Measurements from ENCODE around the gene SEMA7A. TPM values are rescaled to one million over a fixed set of nuclear protein-coding genes. Genes with fewer than 3 reads are reported as not detected.

SEMA7A gene
- total RNA-seq, 4 donors from 2014 or later = 0.20 to 5.6 (median 3.1) TPM

DNA sequence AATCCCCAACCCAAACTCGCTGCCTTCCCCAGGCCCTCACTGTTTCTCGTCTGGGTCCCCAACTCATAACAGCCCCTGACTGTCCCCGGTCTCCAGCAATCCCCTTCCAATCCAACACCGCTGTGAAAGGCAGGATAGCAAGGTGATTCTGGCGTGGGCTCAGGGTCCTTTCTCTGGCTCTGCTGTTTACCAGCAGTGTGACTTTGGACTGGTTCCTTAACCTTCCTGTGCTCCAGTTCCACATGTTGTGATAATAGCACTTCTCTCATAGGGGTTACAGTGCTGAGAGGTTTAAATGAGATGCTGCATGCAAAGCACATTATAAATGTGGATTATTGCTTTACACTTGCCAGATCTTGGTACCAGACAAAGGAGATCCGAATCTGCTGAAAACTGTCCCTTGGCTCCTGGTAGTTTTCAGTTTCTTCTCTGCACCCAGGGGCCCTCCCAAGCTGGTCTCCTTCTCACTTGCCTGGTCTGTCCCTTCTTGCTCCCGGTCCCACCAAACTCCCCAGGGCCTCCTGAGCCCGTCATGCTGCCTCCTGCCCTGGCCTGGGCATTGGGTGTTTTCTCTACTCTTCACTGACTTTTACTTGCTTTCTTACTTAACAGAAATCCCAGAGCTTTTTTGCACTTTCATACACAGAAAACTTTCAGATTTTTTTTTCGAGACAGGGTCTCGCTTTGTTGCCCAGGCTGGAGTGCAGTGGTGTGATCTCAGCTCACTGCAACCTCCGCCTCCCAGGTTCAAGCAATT lies 39.5 kb downstream of the SEMA7A start:
- in situ Hi-C loops (cut with MboI; ENCODE audit: low pct_ligation_motif_present in 1 of 4, low pct_unique_long_range_greater_than_20kb in 1 of 4, low sequenced_read_pairs in 3 of 4) = loop anchor here in 2 of 4 donors (25.0 kb wide), 1 partner anchor 368 kb away; no protein-coding TSS in a partner anchor
- Histone ChIP-seq H3K27ac (no peak overlapping the region), H3K9me3 (no peaks in the 10 kb centered on the region), H3K27me3 (no peaks in the 10 kb centered on the region), H3K4me3 (no peak overlapping the region), H3K4me1 (no peaks in the 10 kb centered on the region), H3K36me3 (no peaks in the 10 kb centered on the region)
- WGBS, 2 donors (ENCODE audit: low coverage in 1 of 2) = 69 to 82% methylated on average over 4 to 11 of the region's 11 CpGs
- TF ChIP-seq POLR2AphosphoS5 (IDR thresholded peaks at IDR 0.05) (no peak), POLR2A (IDR thresholded peaks at IDR 0.05) (no peak), EP300 (IDR thresholded peaks at IDR 0.05; ENCODE audit: low read depth) (no peak)
- TF ChIP-seq, protein P1, sequence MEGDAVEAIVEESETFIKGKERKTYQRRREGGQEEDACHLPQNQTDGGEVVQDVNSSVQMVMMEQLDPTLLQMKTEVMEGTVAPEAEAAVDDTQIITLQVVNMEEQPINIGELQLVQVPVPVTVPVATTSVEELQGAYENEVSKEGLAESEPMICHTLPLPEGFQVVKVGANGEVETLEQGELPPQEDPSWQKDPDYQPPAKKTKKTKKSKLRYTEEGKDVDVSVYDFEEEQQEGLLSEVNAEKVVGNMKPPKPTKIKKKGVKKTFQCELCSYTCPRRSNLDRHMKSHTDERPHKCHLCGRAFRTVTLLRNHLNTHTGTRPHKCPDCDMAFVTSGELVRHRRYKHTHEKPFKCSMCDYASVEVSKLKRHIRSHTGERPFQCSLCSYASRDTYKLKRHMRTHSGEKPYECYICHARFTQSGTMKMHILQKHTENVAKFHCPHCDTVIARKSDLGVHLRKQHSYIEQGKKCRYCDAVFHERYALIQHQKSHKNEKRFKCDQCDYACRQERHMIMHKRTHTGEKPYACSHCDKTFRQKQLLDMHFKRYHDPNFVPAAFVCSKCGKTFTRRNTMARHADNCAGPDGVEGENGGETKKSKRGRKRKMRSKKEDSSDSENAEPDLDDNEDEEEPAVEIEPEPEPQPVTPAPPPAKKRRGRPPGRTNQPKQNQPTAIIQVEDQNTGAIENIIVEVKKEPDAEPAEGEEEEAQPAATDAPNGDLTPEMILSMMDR (IDR thresholded peaks at IDR 0.05) = no peak
- intact Hi-C loops (cut with DNase I; ENCODE audit: low total_unique reads) = no loop called here
- DNase-seq = no peak

DNA sequence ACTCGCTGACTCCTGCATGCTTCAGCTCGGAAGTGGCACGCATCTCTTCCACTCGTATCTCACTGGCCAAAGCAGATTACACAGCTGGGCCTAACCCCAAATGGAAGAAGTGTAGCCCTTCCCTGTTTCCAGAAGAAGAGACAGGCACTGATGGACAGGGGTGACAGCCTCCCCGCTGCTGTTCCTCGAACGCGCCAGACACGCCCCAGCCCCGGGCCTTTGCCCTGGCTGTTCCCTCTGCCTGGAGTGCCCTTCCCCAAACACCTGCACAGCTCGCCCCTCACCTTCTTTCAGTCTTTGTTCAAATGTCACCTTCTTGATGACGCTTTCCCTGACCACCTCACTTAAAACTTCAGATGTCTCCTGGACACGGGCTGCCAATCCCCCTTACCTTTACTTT lies 40.3 kb downstream of the SEMA7A start:
- in situ Hi-C loops (cut with MboI; ENCODE audit: low pct_ligation_motif_present in 1 of 4, low pct_unique_long_range_greater_than_20kb in 1 of 4, low sequenced_read_pairs in 3 of 4) (loop anchor here in 2 of 4 donors (25.0 kb wide), 1 partner anchor 369 kb away; no protein-coding TSS in a partner anchor), intact Hi-C loops (cut with DNase I; ENCODE audit: low total_unique reads) (no loop called here)
- no peaks in the 10 kb centered on the region for H3K27me3 ChIP-seq
- H3K27ac ChIP-seq = no peak overlapping the region
- H3K4me3 ChIP-seq = no peak overlapping the region
- H3K36me3 ChIP-seq = no peaks in the 10 kb centered on the region
- no peak for TF ChIP-seq POLR2A (IDR thresholded peaks at IDR 0.05)
- no peak for TF ChIP-seq POLR2AphosphoS5 (IDR thresholded peaks at IDR 0.05)
- TF ChIP-seq EP300 (IDR thresholded peaks at IDR 0.05; ENCODE audit: low read depth) = no peak
- TF ChIP-seq, protein P1 (IDR thresholded peaks at IDR 0.05) = no peak
- no peaks in the 10 kb centered on the region for H3K4me1 ChIP-seq
- WGBS, 2 donors (ENCODE audit: low coverage in 1 of 2) = 71 to 85% methylated on average over 3 to 13 of the region's 13 CpGs
- H3K9me3 ChIP-seq = no peaks in the 10 kb centered on the region
- no peak for DNase-seq

DNA sequence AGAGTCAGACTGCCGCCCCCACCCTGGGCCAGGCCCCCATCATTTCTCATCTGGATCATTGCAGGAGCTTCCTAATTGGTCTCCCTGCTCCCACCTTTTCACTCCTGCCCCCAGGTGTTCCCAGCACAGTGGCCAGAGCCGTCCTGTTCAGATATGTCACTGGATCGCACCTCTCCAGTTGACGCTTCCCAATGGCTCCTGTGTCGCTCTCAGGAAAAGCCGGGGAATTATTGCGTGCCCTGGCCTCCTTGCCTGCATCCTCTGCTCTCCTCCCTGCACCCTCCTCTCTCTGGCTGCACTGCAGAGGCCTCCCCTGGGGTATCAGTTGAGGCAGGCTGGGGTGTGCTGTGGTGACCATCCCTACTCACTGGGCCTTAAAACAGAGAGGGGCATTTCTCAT lies 40.9 kb downstream of the SEMA7A start:
- no peak overlapping the region for H3K4me3 ChIP-seq
- in situ Hi-C loops (cut with MboI; ENCODE audit: low pct_ligation_motif_present in 1 of 4, low pct_unique_long_range_greater_than_20kb in 1 of 4, low sequenced_read_pairs in 3 of 4) = loop anchor here in 2 of 4 donors (25.0 kb wide), 1 partner anchor 369 kb away; no protein-coding TSS in a partner anchor
- no peaks in the 10 kb centered on the region for H3K9me3 ChIP-seq
- WGBS, 2 donors (ENCODE audit: low coverage in 1 of 2) = 81 to 90% methylated on average over 5 to 7 of the region's 7 CpGs
- no peaks in the 10 kb centered on the region for H3K4me1 ChIP-seq
- H3K27me3 ChIP-seq = no peaks in the 10 kb centered on the region
- intact Hi-C loops (cut with DNase I; ENCODE audit: low total_unique reads) = no loop called here
- DNase-seq = no peak
- TF ChIP-seq POLR2A (IDR thresholded peaks at IDR 0.05) (no peak), EP300 (IDR thresholded peaks at IDR 0.05; ENCODE audit: low read depth) (no peak), POLR2AphosphoS5 (IDR thresholded peaks at IDR 0.05) (no peak)
- TF ChIP-seq, protein P1 (IDR thresholded peaks at IDR 0.05) = no peak
- H3K27ac ChIP-seq = no peak overlapping the region
- H3K36me3 ChIP-seq = no peaks in the 10 kb centered on the region

DNA sequence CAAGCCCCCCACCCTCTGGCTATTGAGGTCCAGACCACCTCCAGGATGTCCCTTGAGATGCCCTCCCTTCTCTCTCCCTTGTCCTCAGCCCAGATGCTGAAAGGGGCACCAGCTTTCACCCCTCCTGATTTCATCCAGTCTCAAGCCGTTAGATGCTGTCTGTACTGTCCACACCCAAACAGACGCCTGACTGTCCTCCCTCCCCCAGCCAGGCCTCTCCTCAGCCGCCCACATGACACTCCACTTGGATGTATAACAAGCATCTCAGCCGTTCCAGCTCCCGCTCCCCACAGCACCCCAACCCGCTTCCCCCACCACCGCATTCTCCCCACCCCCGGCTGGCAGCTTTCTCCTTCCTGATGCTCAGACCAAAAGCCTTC lies 41.3 kb downstream of the SEMA7A start:
- TF ChIP-seq POLR2AphosphoS5 (IDR thresholded peaks at IDR 0.05) (no peak), EP300 (IDR thresholded peaks at IDR 0.05; ENCODE audit: low read depth) (no peak), POLR2A (IDR thresholded peaks at IDR 0.05) (no peak)
- TF ChIP-seq, protein P1 (IDR thresholded peaks at IDR 0.05) = no peak
- intact Hi-C loops (cut with DNase I; ENCODE audit: low total_unique reads) = no loop called here
- Histone ChIP-seq H3K27me3 (no peaks in the 10 kb centered on the region), H3K27ac (no peak overlapping the region), H3K9me3 (no peaks in the 10 kb centered on the region), H3K4me3 (no peak overlapping the region), H3K4me1 (no peaks in the 10 kb centered on the region), H3K36me3 (no peaks in the 10 kb centered on the region)
- DNase-seq = no peak
- 29 to 41% methylated on average over 4 to 8 of the region's 8 CpGs for WGBS, 2 donors (ENCODE audit: low coverage in 1 of 2)
- in situ Hi-C loops (cut with MboI; ENCODE audit: low pct_ligation_motif_present in 1 of 4, low pct_unique_long_range_greater_than_20kb in 1 of 4, low sequenced_read_pairs in 3 of 4) = loop anchor here in 2 of 4 donors (25.0 kb wide), 1 partner anchor 370 kb away; no protein-coding TSS in a partner anchor

Measured in transverse colon (tissue), 4 donors.